ENCODE data around the gene XCL1. TPM values are rescaled to one million over a fixed set of nuclear protein-coding genes. Genes with fewer than 3 reads are reported as not detected.

XCL1 gene
- total and polyA plus RNA-seq, 10 of the 15 experiments (the other 5 are each of a cell fraction or from before 2014, with no cell fraction given), result 0.68 to 1,222 (median 12.2) TPM

GRCh38 chr1:168601051-168601450, 24.6 kb downstream of the XCL1 start:
- Histone ChIP-seq H3K9ac (ENCODE audit: control insufficient read depth, insufficient read depth, low read length) (no peak overlapping the region), H4K20me1 (ENCODE audit: control insufficient read depth, insufficient read depth) (no peaks in the 10 kb centered on the region), H3K79me2 (ENCODE audit: control insufficient read depth, insufficient read depth, low read length) (no peaks in the 10 kb centered on the region), H3K36me3 (ENCODE audit: control insufficient read depth in 2 of 2, insufficient read depth in 2 of 2, low read length in 1 of 2) (no peaks in the 10 kb centered on the region), H3K27ac (ENCODE audit: control insufficient read depth, insufficient read depth) (no peak overlapping the region), H3K4me2 (ENCODE audit: control insufficient read depth, insufficient read depth) (no peak overlapping the region), H2AFZ (ENCODE audit: control insufficient read depth, low read depth, low read length) (no peak overlapping the region), H3K9me3 (replicated peaks; ENCODE audit: control insufficient read depth, insufficient read depth, low read length) (no peaks in the 10 kb centered on the region), H3K4me1 (ENCODE audit: control insufficient read depth, insufficient read depth, low read length) (no peaks in the 10 kb centered on the region), H3K27me3 (replicated peaks in 1 of 2; ENCODE audit: control insufficient read depth in 2 of 2, insufficient read depth in 2 of 2, low read length in 1 of 2) (no peaks in the 10 kb centered on the region), H3K4me3 (no peak overlapping the region)
- DNase-seq (ENCODE audit: low read depth, low spot score) (no peak), FAIRE-seq (no peak), ATAC-seq (no peak)
- ChIA-PET SMC1A (ENCODE audit: uncharacterized antibody, unreplicated experiment) (interaction anchor here (0.7 to 13.3 kb wide), 17 partner anchors 9 to 945 kb away, joined by 3 to 314 read pairs (median 5); no protein-coding TSS in a partner anchor), CTCF (interaction anchor here (0.7 to 12.1 kb wide), 15 partner anchors 9 to 947 kb away, joined by 3 to 240 read pairs (median 3); no protein-coding TSS in a partner anchor), RAD21 (ENCODE audit: unreplicated experiment) (interaction anchor here (0.7 to 9.7 kb wide), 8 partner anchors 16 to 748 kb away, joined by 3 to 179 read pairs (median 8); no protein-coding TSS in a partner anchor), POLR2A (interaction anchor here (1.1 kb wide), 1 partner anchor 158 kb away, joined by 3 read pairs; no protein-coding TSS in a partner anchor)
- in situ Hi-C loops (cut with MboI) (loop anchor here (5.0 kb wide), 1 partner anchor 741 kb away; no protein-coding TSS in a partner anchor), intact Hi-C loops (cut with micrococcal nuclease; ENCODE audit: unreplicated experiment) (loop anchor here (5.0 to 10.0 kb wide), 3 partner anchors 536 to 1114 kb away; partner anchors contain the start of gene SELL)
- 1% methylated on average over 4 of the region's 4 CpGs for WGBS (ENCODE audit: insufficient coverage, insufficient replicate concordance, low lambda C conversion rate, missing lambda C conversion rate)
- BruUV-seq (replicated peaks), result no TSS peak
- TF ChIP-seq YY1 (IDR thresholded peaks at IDR 0.05; ENCODE audit: low read depth, low read length) (no peak), GATAD2B (conservative IDR thresholded peaks at IDR 0.05; ENCODE audit: low read depth) (no peak), SREBF1 (IDR thresholded peaks at IDR 0.05; ENCODE audit: low read length) (no peak), IRF4 (IDR thresholded peaks at IDR 0.05; ENCODE audit: low read depth, low read length) (no peak), ZBTB40 (IDR thresholded peaks at IDR 0.05; ENCODE audit: borderline replicate concordance) (no peak), TAF1 (IDR thresholded peaks at IDR 0.05; ENCODE audit: borderline replicate concordance, low read depth, low read length) (no peak), ZNF384 (IDR thresholded peaks at IDR 0.05; ENCODE audit: borderline replicate concordance, low read depth, low read length) (no peak), SRF (IDR thresholded peaks at IDR 0.05; ENCODE audit: low read depth in 2 of 2, low read length in 2 of 2) (no peak), ZNF274 (IDR thresholded peaks at IDR 0.05; ENCODE audit: insufficient read depth, insufficient read length) (no peak), TCF7 (IDR thresholded peaks at IDR 0.05; ENCODE audit: borderline replicate concordance) (no peak), RUNX3 (IDR thresholded peaks at IDR 0.05; ENCODE audit: low read length) (no peak), EZH2 (IDR thresholded peaks at IDR 0.05; ENCODE audit: borderline replicate concordance, control insufficient read depth, low read depth, low read length) (no peak), BACH1 (IDR thresholded peaks at IDR 0.05; ENCODE audit: borderline replicate concordance) (no peak), MLLT1 (IDR thresholded peaks at IDR 0.05) (no peak), HDGF (IDR thresholded peaks at IDR 0.05) (no peak)
- TF ChIP-seq, protein P1, sequence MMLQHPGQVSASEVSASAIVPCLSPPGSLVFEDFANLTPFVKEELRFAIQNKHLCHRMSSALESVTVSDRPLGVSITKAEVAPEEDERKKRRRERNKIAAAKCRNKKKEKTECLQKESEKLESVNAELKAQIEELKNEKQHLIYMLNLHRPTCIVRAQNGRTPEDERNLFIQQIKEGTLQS (IDR thresholded peaks at IDR 0.05; ENCODE audit: borderline replicate concordance, extremely low read depth, low read depth, low read length), result no peak
- TF ChIP-seq, protein P2, sequence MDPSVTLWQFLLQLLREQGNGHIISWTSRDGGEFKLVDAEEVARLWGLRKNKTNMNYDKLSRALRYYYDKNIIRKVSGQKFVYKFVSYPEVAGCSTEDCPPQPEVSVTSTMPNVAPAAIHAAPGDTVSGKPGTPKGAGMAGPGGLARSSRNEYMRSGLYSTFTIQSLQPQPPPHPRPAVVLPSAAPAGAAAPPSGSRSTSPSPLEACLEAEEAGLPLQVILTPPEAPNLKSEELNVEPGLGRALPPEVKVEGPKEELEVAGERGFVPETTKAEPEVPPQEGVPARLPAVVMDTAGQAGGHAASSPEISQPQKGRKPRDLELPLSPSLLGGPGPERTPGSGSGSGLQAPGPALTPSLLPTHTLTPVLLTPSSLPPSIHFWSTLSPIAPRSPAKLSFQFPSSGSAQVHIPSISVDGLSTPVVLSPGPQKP (IDR thresholded peaks at IDR 0.05; ENCODE audit: low read depth, low read length), result no peak
